SH-SY5Y (cell line): Measurements from ENCODE around the gene KDELR3.

Source experiments
- GATA2 ChIP-seq: IDR thresholded peaks from 2 replicates; pipeline ENCODE4 v1.6.1; 2011; ENCODE audit warnings: mild to moderate bottlenecking, low read depth, low read length
- GATA3 ChIP-seq: IDR thresholded peaks from 2 replicates; pipeline ENCODE4 v1.6.1; 2011; ENCODE audit warnings: low read depth, mild to moderate bottlenecking, low read length, moderate library complexity

DNA sequence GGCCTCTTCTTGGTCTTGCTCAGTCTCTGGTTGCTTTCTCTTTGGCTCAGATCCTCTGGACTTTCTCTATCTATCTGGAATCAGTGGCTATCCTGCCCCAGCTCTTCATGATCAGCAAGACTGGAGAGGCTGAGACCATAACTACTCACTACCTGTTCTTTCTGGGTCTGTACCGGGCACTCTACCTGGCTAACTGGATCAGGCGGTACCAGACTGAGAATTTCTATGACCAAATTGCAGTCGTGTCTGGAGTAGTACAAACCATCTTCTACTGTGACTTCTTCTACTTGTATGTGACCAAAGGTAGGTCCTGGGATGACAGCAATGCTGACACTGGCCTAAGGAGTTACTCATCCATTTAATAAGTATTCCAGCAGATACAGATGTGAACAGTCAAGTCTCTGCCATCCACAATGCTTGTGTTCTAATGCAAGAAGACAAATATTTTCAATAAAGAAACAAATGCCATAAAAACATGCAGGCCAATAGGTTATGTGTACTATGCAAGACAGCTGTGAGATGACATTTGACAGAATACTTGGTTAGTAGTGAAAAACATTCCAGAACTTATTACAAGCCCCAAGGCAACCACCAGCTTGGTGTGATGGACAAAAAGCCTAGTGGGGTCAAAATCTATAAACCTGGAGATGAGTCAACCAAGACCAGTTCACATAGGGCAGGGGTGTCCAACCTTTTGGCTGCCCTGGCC lies 13.4 kb downstream of the KDELR3 start:
- TF ChIP-seq GATA2 (no peak), GATA3 (no peak)
